Cerebellar nuclear complex (tissue), 1 donor: ENCODE results near the gene PIGO.

Experiments
- DNase-seq, 2 experiments: peaks; one replicate each; lab custom pipeline; 2025; lab: John Stamatoyannopoulos, UW

PIGO gene

GRCh38 chr9:35106343-35106730, 9.9 kb upstream of the PIGO start:
- no peak for DNase-seq

GRCh38 chr9:35105571-35106342, 9.4 kb upstream of the PIGO start:
- no peak for DNase-seq

- DNase-seq: no peak
Measured at GRCh38 chr9:35105126-35105525, 8.7 kb upstream of the PIGO start.

GRCh38 chr9:35104586-35104985, 8.2 kb upstream of the PIGO start:
- no peak for DNase-seq

GRCh38 chr9:35103660-35104191, 7.3 kb upstream of the PIGO start:
- DNase-seq: no peak

- peak; percentile 93 to 99 for DNase-seq
Measured at GRCh38 chr9:35102769-35103659, 6.6 kb upstream of the PIGO start, which contains the start of gene STOML2. Gene STOML2, minus strand, starts transcription at chr9:35103131. Its CDS starts 37 bp downstream, at chr9:35103094.

GRCh38 chr9:35102465-35102768, 6.0 kb upstream of the PIGO start:
- no peak for DNase-seq

GRCh38 chr9:35097573-35097972, 1.2 kb upstream of the PIGO start:
- DNase-seq: no peak

GRCh38 chr9:35091536-35091935, 4.9 kb downstream of the PIGO start:
- no peak for DNase-seq

- no peak for DNase-seq
Measured at GRCh38 chr9:35089434-35089833, 7.0 kb downstream of the PIGO start.

GRCh38 chr9:35085078-35085477, 11.3 kb downstream of the PIGO start:
- DNase-seq: no peak

- DNase-seq: peak; percentile 24 to 79
Measured at GRCh38 chr9:35079426-35080341, 16.7 kb downstream of the PIGO start, which contains the start of gene FANCG. Gene FANCG, minus strand, starts transcription at chr9:35079942. Its CDS starts 418 bp downstream, at chr9:35079524.

GRCh38 chr9:35079041-35079425, 17.4 kb downstream of the PIGO start:
- no peak for DNase-seq

GRCh38 chr9:35078066-35078465, 18.3 kb downstream of the PIGO start:
- no peak for DNase-seq

- DNase-seq: no peak
Measured at GRCh38 chr9:35076848-35077247, 19.5 kb downstream of the PIGO start.

GRCh38 chr9:35075358-35075757, 21.0 kb downstream of the PIGO start:
- no peak for DNase-seq

- no peak for DNase-seq
Measured at GRCh38 chr9:35074791-35075190, 21.6 kb downstream of the PIGO start.

- DNase-seq: no peak
Measured at GRCh38 chr9:35074141-35074540, 22.2 kb downstream of the PIGO start.

GRCh38 chr9:35073279-35073612, 23.1 kb downstream of the PIGO start:
- no peak for DNase-seq

- peak; percentile 96 to 98 for DNase-seq
Measured at GRCh38 chr9:35072461-35073278, 23.7 kb downstream of the PIGO start, which contains the start of gene VCP. Gene VCP, minus strand, starts transcription at chr9:35072625. Its CDS starts 272 bp downstream, at chr9:35072353.
